Smooth muscle cell (in vitro differentiated cells): Measurements from ENCODE around the gene TBC1D5. TPM values are rescaled to one million over a fixed set of nuclear protein-coding genes. Genes with fewer than 3 reads are reported as not detected.

Experiments
- DNase-seq: peaks from one replicate; lab custom pipeline; 2025; ENCODE audit not compliant: unreplicated experiment; lab: John Stamatoyannopoulos, UW
- H2AFZ ChIP-seq: fragments of 200-600 bp; sonication (generic); 2 replicates; pipeline ENCODE4 v1.6.0; 2016; ENCODE audit warnings: antibody characterized with exemption, low read depth, mild to moderate bottlenecking
- H3F3A ChIP-seq: fragments of 200-600 bp; sonication (generic); 2 replicates; pipeline ENCODE4 v1.6.0; 2017; ENCODE audit warnings: antibody characterized with exemption, low read depth
- H3K27ac ChIP-seq: fragments of 200-600 bp; sonication (generic); 2 replicates; pipeline ENCODE4 v1.5.1; 2016; ENCODE audit warnings: low read depth, mild to moderate bottlenecking
- H3K27me3 ChIP-seq: fragments of 200-600 bp; sonication (generic); 2 replicates; pipeline ENCODE4 v1.6.1; 2016; ENCODE audit warnings: low read depth, mild to moderate bottlenecking
- H3K36me3 ChIP-seq: fragments of 200-600 bp; sonication (generic); 2 replicates; pipeline ENCODE4 v1.5.1; 2016; ENCODE audit warnings: low read depth
- H3K4me1 ChIP-seq: fragments of 200-600 bp; sonication (generic); 2 replicates; pipeline ENCODE4 v1.5.1; 2016; ENCODE audit warnings: low read depth
- H3K4me2 ChIP-seq: fragments of 200-600 bp; sonication (generic); 2 replicates; pipeline ENCODE4 v1.6.0; 2016; ENCODE audit warnings: mild to moderate bottlenecking
- H3K4me3 ChIP-seq: fragments of 200-600 bp; sonication (generic); 2 replicates; pipeline ENCODE4 v1.5.1; 2016; ENCODE audit warnings: mild to moderate bottlenecking
- H3K79me2 ChIP-seq: fragments of 200-600 bp; sonication (generic); 2 replicates; pipeline ENCODE4 v1.6.0; 2016; ENCODE audit warnings: low read depth, mild to moderate bottlenecking
- H3K9ac ChIP-seq: fragments of 200-600 bp; sonication (generic); 2 replicates; pipeline ENCODE4 v1.6.0; 2016; ENCODE audit warnings: low read depth
- H3K9me3 ChIP-seq: fragments of 200-600 bp; sonication (generic); replicated peaks from 2 replicates; pipeline ENCODE4 v1.5.1; 2016; ENCODE audit warnings: low read depth
- H4K20me1 ChIP-seq: fragments of 200-600 bp; sonication (generic); 2 replicates; pipeline ENCODE4 v1.6.0; 2016; ENCODE audit warnings: low read depth
- WGBS: methylation state at CpG from one replicate; pipeline ENCODE4 v1.1.7; 2016; ENCODE audit warnings: low lambda C conversion rate; 5-methylcytosine and 5-hydroxymethylcytosine counted together
- polyA plus RNA-seq: library from polyadenylated mRNA; unstranded; fragments of >200 nt; fragmentation: Nextera tagmentation; extraction: Ambion mirVana; gene quantifications from 2 replicates; pipeline ENCODE4 v1.2.1, GENCODE V29; 2016
- total RNA-seq: library from RNA; depleted of rRNA; stranded (reverse); fragments of >200 nt; gene quantifications from 2 replicates; pipeline ENCODE4 v1.2.3, GENCODE V29; 2014
- TF ChIP-seq, protein P1 (sequence below): fragments of 200-600 bp; sonication (generic); IDR thresholded peaks from 2 replicates; pipeline ENCODE4 v1.5.1; 2017; ENCODE audit warnings: borderline replicate concordance, mild to moderate bottlenecking, antibody characterized with exemption; ENCODE audit not compliant: insufficient read depth, poor library complexity, severe bottlenecking

Gene TBC1D5
- total and polyA plus RNA-seq, 2 experiments from 2014 or later: 14.6 to 35.3 TPM

DNA sequence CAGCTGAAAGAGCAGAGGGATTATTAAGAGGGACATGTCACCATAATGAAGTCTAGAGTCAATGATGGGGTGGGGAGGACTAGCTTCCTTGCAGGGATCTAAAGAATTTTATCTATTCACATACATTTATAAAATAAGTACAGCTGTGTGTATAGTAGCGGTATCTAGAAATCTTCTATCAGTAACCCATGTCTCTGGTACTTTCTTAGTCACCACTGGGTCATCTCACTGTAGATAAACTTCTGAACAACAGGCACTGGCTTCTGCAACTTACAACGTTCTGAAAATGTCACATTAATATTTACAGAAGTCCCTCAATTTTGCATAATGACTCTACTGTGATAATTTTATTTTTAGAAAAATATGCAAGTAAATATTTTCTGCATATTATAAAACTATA is 401.7 kb downstream of the TBC1D5 start:
- no peaks in the 10 kb centered on the region for H3F3A ChIP-seq
- no peaks in the 10 kb centered on the region for H3K4me1 ChIP-seq
- no peak overlapping the region for H3K27ac ChIP-seq
- H3K36me3 ChIP-seq: no peaks in the 10 kb centered on the region
- no peak overlapping the region for H2AFZ ChIP-seq
- DNase-seq: no peak
- no peaks in the 10 kb centered on the region for H4K20me1 ChIP-seq
- H3K9me3 ChIP-seq: no peaks in the 10 kb centered on the region
- TF ChIP-seq, protein P1, sequence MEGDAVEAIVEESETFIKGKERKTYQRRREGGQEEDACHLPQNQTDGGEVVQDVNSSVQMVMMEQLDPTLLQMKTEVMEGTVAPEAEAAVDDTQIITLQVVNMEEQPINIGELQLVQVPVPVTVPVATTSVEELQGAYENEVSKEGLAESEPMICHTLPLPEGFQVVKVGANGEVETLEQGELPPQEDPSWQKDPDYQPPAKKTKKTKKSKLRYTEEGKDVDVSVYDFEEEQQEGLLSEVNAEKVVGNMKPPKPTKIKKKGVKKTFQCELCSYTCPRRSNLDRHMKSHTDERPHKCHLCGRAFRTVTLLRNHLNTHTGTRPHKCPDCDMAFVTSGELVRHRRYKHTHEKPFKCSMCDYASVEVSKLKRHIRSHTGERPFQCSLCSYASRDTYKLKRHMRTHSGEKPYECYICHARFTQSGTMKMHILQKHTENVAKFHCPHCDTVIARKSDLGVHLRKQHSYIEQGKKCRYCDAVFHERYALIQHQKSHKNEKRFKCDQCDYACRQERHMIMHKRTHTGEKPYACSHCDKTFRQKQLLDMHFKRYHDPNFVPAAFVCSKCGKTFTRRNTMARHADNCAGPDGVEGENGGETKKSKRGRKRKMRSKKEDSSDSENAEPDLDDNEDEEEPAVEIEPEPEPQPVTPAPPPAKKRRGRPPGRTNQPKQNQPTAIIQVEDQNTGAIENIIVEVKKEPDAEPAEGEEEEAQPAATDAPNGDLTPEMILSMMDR: no peak
- WGBS: 54% methylated on average over 2 of the region's 2 CpGs
- no peaks in the 10 kb centered on the region for H3K27me3 ChIP-seq
- no peaks in the 10 kb centered on the region for H3K79me2 ChIP-seq
- no peak overlapping the region for H3K4me3 ChIP-seq
- no peak overlapping the region for H3K4me2 ChIP-seq
- no peak overlapping the region for H3K9ac ChIP-seq

DNA sequence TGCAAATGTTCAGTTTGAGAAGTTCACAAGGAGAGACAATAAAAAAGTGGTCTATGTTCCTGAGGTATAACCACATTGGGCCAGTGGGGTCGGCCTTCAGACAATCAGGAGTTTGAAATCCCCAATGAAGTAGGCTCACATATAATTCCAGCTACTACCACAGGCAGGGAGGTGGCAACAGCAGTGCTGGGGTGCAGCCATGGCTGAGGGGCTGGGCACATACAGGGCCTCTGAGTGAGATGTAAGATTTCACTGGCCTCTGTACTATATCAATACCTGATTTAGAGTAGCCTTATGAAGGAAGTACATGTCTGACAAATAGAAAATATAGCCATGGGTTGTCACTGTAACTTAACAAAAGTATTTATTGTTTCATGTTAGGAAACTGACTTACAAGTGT is 402.2 kb downstream of the TBC1D5 start:
- Histone ChIP-seq H3K36me3 (no peaks in the 10 kb centered on the region), H3K4me2 (no peak overlapping the region), H3K79me2 (no peaks in the 10 kb centered on the region), H4K20me1 (no peaks in the 10 kb centered on the region), H3K27ac (no peak overlapping the region), H3K4me3 (no peak overlapping the region), H3F3A (no peaks in the 10 kb centered on the region), H2AFZ (no peak overlapping the region), H3K27me3 (no peaks in the 10 kb centered on the region), H3K9me3 (no peaks in the 10 kb centered on the region), H3K4me1 (no peaks in the 10 kb centered on the region), H3K9ac (no peak overlapping the region)
- DNase-seq: no peak
- 91% methylated on average over 1 of the region's 1 CpG for WGBS
- TF ChIP-seq, protein P1: no peak

DNA sequence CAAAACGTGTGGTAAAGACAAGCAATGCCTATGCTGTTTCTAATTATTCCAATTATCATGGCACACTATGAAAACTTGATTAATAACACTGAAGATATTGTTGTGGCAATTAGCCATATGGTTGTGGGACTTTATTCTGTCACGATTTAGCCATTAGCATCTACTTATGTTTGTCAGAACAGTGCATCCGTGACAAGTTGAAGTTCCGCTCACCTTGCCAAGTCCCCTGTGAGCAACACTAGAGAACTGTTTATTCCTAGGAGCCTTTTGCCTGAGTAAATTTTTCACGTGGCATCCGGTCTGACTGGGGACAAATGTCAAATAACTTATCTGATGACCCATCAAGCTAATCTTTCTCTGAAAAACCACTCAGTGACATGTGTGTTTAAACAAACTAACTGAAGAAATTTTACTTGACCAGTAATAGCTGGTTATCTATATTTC is 403.3 kb downstream of the TBC1D5 start:
- Histone ChIP-seq H3K4me1 (no peaks in the 10 kb centered on the region), H3K9me3 (no peaks in the 10 kb centered on the region), H2AFZ (no peak overlapping the region), H4K20me1 (no peaks in the 10 kb centered on the region), H3K4me2 (no peak overlapping the region), H3F3A (no peaks in the 10 kb centered on the region), H3K27ac (no peak overlapping the region), H3K4me3 (no peak overlapping the region), H3K36me3 (no peaks in the 10 kb centered on the region), H3K27me3 (no peaks in the 10 kb centered on the region), H3K9ac (no peak overlapping the region), H3K79me2 (no peaks in the 10 kb centered on the region)
- TF ChIP-seq, protein P1: no peak
- 92% methylated on average over 6 of the region's 6 CpGs for WGBS
- DNase-seq: no peak

DNA sequence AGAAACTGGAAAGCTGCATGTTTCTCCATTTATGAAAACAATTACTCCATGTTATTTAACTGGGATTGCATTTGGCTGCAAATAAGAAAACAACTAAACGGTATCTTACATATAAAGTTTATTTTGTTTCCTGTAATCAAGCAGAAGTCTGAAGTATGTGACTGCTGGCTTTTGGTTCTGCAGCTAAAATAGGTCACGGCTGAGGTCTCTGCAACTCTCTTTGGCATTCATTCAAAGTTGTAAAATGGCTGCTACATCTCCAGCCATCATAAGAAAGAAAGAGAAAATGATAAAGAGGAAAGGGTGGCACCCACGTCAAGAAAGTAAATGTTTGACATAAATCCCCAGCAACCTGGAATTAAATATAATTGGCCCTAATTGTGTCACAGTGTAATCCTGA is 406.1 kb downstream of the TBC1D5 start:
- no peak overlapping the region for H3K4me2 ChIP-seq
- no peak overlapping the region for H3K27ac ChIP-seq
- no peak overlapping the region for H3K9ac ChIP-seq
- H3K4me3 ChIP-seq: no peak overlapping the region
- H3K9me3 ChIP-seq: no peaks in the 10 kb centered on the region
- no peaks in the 10 kb centered on the region for H3F3A ChIP-seq
- no peaks in the 10 kb centered on the region for H3K79me2 ChIP-seq
- no peaks in the 10 kb centered on the region for H4K20me1 ChIP-seq
- no peak for DNase-seq
- H3K36me3 ChIP-seq: no peaks in the 10 kb centered on the region
- no peaks in the 10 kb centered on the region for H3K27me3 ChIP-seq
- H3K4me1 ChIP-seq: no peaks in the 10 kb centered on the region
- H2AFZ ChIP-seq: no peak overlapping the region
- TF ChIP-seq, protein P1: no peak
- WGBS: 77% methylated on average over 3 of the region's 3 CpGs
